Superior temporal gyrus (tissue), 1 donor: Measurements from ENCODE around the gene POLR3G.

Experiments used
- DNase-seq: peaks from one replicate; pipeline ENCODE4 v3.0.0-alpha.2; 2016; ENCODE audit errors: extremely low spot score

The POLR3G gene, protein sequence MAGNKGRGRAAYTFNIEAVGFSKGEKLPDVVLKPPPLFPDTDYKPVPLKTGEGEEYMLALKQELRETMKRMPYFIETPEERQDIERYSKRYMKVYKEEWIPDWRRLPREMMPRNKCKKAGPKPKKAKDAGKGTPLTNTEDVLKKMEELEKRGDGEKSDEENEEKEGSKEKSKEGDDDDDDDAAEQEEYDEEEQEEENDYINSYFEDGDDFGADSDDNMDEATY

DNA sequence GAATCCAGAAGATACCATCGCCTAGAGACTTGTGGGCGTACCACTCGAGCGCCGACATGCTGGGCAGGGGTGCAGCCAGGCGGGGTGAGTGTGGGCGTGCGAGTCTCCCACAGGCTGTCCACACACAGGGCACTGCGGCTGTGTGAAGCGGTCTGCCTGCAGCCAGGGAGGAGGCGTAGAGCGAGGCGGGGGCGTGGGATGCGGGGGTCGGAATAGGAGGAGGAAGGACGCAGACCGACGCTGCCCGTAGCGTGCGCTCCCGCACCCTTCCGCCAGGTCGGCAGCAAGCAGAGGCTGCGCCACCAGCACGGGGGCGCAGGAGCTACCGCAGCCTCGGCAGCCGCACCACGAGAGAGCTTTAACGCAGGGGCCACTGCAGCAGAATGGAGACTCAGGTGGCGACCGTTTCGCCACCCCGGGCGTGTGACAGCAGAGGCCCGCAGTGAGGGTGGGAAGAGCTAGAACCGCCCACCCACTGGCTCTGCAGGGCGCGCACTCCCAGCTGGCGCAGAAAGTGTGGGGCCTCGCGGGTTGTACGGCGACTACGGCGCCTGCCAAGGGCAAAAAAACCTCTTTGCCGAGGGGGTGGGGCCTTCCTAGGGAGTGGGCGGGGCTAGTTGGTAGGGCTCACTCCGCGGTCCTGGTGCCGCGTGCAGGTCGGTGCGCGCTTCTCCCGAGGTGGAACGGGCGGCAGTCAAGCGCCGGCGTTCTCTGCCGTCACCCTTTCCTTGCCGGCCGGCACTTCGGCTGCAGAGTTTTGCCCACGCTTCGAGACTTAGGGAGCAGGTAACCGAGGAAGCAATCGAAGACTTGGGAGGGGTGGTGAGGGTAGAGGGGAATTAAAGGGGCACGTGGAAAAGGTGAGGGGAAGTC, at the start of gene POLR3G, which contains the start of gene MBLAC2:
POLR3G (plus strand) TSS at position 630 of the 873 bp plus-strand sequence. CDS start 10,704 bp downstream, outside the sequence.
MBLAC2 (minus strand) TSS at position 537 of the 873 bp plus-strand sequence; CDS start at position 58, 479 bp downstream.
- peak; percentile 88 for DNase-seq

GRCh38 chr5:90434116-90434714, 40.4 kb upstream of the POLR3G start:
- DNase-seq: peak; percentile 76

DNA sequence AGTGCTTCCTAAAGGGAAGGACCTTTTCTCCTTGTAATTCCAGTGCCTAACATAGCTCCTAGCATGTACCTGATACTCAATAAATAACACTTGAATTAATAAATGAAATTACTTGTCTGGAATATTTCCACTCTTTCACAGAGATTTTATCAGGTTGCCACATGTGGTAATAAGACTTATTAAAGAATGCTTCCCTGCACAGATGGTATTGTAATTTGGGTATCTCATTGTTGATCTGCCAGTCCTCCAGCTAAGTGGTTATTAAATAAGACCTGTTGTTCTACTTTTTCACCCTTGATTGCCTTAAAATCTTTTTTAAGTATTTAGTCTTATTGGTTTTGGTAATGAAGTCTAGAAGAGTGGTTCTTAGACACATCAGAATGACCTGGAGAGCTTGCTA, 37.0 kb upstream of the POLR3G start:
- DNase-seq: no peak

- no peak for DNase-seq
Observed at GRCh38 chr5:90438100-90438499, 36.6 kb upstream of the POLR3G start.

DNA sequence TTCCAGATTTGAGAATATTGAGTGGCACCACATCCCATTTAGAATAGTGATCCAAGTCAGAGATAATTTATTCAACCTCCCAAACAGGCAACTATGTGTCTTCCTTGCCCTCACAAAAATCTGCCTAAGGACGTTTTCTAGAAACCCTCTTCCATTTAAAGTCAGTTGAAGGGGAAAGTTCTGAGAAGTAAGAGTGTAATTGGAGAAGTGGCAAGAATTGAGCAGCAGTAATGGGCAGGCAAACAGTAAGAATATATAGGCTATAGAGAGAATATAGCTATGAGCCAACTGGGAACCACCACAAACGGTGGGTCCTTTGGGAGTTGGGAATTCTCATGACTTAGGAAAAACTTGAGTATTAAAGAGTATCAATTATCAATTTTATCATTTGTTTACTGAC, 34.0 kb upstream of the POLR3G start:
- DNase-seq: no peak

GRCh38 chr5:90446961-90447360, 27.7 kb upstream of the POLR3G start:
- DNase-seq: no peak

- no peak for DNase-seq
Observed at GRCh38 chr5:90461288-90461687, 13.4 kb upstream of the POLR3G start.

GRCh38 chr5:90472783-90473395, 1.8 kb upstream of the POLR3G start:
- no peak for DNase-seq

GRCh38 chr5:90473396-90474234, 1.0 kb upstream of the POLR3G start:
- peak; percentile 31 for DNase-seq

- DNase-seq: no peak
Observed at GRCh38 chr5:90475436-90475980, 844 bp downstream of the POLR3G start.

DNA sequence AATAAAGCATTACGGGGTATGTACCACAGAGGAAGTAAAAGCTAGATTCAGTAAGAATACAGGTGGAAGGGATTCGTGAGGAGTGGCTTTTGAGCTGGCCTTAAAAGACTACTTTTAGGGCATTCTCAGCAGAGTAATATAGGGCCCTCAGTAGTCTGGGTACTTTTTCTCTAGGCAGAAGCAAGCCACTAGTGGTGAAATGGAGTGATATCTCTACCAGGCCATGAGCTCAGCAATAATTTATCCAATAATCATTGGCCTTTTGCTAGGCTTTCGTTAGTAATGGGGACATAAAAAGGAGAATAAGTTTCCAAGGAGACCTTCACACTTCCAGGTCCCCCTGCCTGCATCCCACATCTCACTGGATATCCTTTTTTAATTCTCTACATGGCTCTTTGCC, 1.7 kb downstream of the POLR3G start:
- peak; percentile 36 for DNase-seq

- no peak for DNase-seq
Observed at GRCh38 chr5:90477073-90477472, 2.4 kb downstream of the POLR3G start.

- DNase-seq: peak; percentile 38
Observed at GRCh38 chr5:90477621-90478215, 3.1 kb downstream of the POLR3G start.

- DNase-seq: no peak
Observed at GRCh38 chr5:90479611-90480385, 5.1 kb downstream of the POLR3G start.

DNA sequence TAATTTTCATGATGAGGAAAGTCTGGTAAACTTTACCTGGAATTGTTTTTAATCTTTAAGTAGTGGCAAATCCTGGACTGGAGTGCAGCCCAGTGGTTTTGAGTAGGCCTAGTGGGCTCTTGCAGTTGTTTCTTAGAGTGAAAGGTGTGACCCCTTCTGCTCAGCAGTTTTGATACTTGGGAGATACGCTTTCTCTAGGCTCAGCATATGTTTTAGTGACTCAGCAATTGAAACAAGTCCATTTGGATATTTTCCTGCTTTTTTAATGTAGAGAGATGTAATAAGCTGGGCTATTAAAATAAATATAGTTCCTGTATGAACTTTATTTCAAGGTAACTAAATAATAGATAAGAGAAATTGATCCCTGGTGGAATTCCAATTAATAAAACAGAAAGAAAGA, 6.0 kb downstream of the POLR3G start:
- no peak for DNase-seq

GRCh38 chr5:90483206-90483605, 8.5 kb downstream of the POLR3G start:
- no peak for DNase-seq

- no peak for DNase-seq
Observed at GRCh38 chr5:90484540-90484939, 9.9 kb downstream of the POLR3G start.

DNA sequence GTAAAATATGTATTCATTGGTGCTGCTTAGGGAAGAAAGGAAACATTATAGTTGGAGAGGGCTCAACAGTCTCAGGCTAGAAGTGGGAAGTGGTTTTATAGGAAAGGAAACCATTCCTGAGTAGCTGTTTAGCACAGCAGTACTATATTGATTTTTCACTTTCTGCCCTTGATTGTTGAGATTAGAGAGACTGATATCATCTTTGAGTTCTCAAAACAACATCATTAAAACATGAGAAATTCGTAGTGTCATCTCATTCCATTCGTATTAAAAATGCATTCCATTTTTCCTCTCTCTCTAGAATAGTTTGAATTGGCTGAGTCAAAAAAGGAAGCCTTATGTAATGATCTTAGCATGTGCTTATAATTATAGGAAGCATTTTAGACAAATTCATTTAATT, 14.1 kb downstream of the POLR3G start:
- no peak for DNase-seq

GRCh38 chr5:90494043-90494442, 19.4 kb downstream of the POLR3G start:
- DNase-seq: no peak

DNA sequence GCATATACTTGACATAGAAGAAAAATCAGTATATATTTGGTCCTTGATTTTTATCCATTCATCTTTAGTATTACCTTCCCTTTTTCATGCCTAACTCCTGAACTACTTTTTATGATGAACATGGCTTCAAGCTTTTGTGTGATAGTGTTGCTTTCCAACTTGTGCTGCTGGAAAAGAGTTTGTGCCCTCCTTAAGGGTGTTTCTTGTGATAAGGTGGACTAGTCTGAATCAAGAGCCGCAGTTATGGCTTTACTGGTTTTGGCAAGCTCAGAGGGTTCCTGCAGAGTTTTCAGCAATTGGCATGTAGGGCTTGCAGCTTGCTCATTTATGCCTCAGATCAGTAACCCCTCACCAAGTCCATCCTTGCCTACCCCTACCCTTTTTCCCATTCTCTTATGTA, 20.5 kb downstream of the POLR3G start:
- no peak for DNase-seq
